LNCaP clone FGC (cell line): ENCODE measurements around the gene AIFM3.

Experiments
- DNase-seq: peaks from one replicate; pipeline ENCODE4 v3.0.0-alpha.2; 2011; ENCODE audit warnings: low read depth
- H3K4me3 ChIP-seq: 2 replicates; pipeline ENCODE4 v1.5.1; 2011; ENCODE audit warnings: mild to moderate bottlenecking, low read depth, low read length, control low read depth
- CTCF ChIP-seq: IDR thresholded peaks from 2 replicates; pipeline ENCODE4 v1.5.1; 2012; ENCODE audit warnings: mild to moderate bottlenecking; ENCODE audit not compliant: control insufficient read depth, insufficient read depth; ENCODE audit errors: extremely low read depth

AIFM3 gene

DNA sequence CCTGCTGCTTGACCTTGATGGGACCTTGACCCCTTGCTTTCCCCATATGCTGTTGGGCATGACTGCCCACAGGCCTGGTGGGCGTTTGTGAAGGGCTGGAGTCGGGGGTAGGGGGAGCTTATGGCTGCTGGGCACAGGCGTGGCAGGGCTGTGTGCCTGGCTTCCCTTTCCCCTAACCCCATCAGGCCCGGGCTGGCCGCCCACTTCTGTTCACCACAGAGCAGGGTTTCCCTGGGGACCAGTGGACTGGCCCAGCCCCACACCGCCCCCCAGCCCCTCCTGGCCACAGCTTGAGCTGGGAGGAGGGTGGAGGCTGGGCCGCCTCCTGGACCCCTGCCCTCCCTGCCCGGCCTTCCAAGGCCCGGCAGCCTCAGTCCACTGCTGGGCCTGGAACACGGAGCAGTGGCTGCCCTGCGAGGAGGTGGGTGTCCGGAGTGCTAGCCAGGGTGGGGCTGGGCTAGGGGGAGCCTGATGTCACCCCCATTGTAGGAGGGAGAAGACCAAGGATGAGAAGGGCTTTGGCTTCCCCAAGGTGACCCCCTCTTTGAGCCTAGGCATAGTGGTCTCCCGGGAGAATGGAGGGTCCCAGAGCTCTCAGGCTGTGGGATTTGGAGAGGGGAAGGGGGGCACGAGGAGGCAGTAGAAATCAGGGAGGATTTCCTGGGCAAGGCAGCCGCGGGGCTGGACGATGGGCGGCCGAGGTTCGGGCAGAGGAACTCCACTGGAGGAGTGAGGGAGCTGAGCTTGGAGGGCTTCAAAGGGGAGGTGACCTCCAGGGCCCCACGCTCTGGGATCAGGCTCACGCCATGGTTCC lies at the start of gene AIFM3:
Gene AIFM3 (plus strand): TSS at position 373 of the 814 bp plus-strand sequence. CDS start 690 bp downstream, outside the sequence.
- no peak for DNase-seq
- TF ChIP-seq CTCF, result no peak
- H3K4me3 ChIP-seq, result no peak within 1 kb of the TSS

- H3K4me3 ChIP-seq, result peak overlapping the region; percentile 97
- TF ChIP-seq CTCF, result no peak
- DNase-seq, result no peak
These were observed 48.3 kb upstream of the AIFM3 start for GRCh38 chr22:20918663-20919218.

- peak overlapping the region; percentile 97 for H3K4me3 ChIP-seq
- no peak for DNase-seq
- no peak for TF ChIP-seq CTCF
These were observed 47.3 kb upstream of the AIFM3 start for GRCh38 chr22:20919718-20920117.

- TF ChIP-seq CTCF, result no peak
- no peak for DNase-seq
- H3K4me3 ChIP-seq, result peak overlapping the region; percentile 97
These were observed 46.2 kb upstream of the AIFM3 start for GRCh38 chr22:20920881-20921203.

DNA sequence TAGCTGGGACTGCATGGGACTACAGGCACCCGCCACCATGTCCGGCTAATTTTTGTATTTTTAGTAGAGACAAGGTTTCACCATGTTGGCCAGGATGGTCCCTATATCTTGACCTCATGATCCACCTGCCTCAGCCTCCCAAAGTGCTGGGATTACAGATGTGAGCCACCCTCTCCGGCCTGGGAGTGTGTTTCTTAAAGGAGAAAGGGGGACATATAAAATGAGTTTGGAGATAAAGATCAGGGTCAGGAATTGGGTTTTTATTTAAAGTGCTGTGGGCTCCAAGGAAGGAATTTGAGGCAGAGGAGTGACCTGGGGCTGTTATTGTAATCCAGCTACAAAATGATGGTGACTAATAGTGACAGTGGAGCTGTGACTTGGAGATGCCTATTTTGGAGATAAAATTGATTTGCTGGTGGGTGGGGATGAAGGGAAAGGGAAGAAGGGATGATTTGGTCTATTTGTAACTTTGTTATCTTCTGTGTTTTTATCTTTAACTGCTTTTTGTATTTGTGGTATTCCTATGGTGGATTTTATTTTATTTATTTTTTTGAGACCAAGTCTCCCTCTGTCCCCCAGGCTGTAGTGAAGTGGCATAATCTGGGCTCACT lies 44.8 kb upstream of the AIFM3 start:
- no peak overlapping the region for H3K4me3 ChIP-seq
- TF ChIP-seq CTCF, result no peak
- no peak for DNase-seq

GRCh38 chr22:20926243-20926642 lies 40.8 kb upstream of the AIFM3 start:
- no peak for TF ChIP-seq CTCF
- DNase-seq, result no peak
- no peak overlapping the region for H3K4me3 ChIP-seq
